ENCODE measurements around the gene EXD1. TPM values are rescaled to one million over a fixed set of nuclear protein-coding genes. Genes with fewer than 3 reads are reported as not detected.
"Not testable (repeated sequence)": the region's sequence is repeated elsewhere in the genome, so short reads cannot be mapped to it uniquely, and the experiment has no call there.

Gene EXD1
- total RNA-seq, 2 donors from 2014 or later, result 0.26 TPM; not detected in 1

DNA sequence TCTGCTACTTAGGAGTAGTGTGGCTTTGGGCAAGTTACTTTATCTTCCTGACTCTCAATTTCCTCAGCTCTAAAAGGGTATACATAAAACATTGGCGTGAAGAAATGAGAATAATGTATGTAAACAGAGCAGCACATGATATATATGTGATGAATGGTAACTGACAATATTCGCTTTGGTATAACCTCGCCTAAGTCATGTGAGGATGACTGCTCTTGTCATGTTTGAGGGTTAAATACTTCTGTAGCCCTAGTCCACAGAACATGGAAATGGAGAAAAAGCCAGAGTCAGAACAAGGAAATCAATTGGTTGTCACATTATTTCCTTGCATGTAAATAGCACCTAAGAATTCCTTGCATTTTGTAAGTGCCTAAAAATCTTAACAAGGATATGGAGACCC is 25.5 kb upstream of the EXD1 start:
- Mint-ChIP-seq H3K4me1 (peaks cover 19% of the 10 kb centered on the region), H3K27me3 (ENCODE audit: insufficient read depth) (no peaks in the 10 kb centered on the region), H3K4me3 (no peak overlapping the region), H3K9me3 (no peaks in the 10 kb centered on the region), H3K27ac (no peak overlapping the region), H3K36me3 (ENCODE audit: low read depth) (peaks cover 26% of the 10 kb centered on the region)
- Histone ChIP-seq H3K27me3 (ENCODE audit: control insufficient read depth, insufficient read depth, low read length, poor library complexity, severe bottlenecking) (no peaks in the 10 kb centered on the region), H3K4me3 (ENCODE audit: low read length) (no peak overlapping the region), H3K36me3 (ENCODE audit: control insufficient read depth, insufficient read depth, low read length) (peaks cover 26% of the 10 kb centered on the region), H3K27ac (ENCODE audit: low read depth, low read length) (no peak overlapping the region), H3K9ac (ENCODE audit: extremely low read depth, low read length, poor library complexity, severe bottlenecking) (no peak overlapping the region), H3K9me3 (ENCODE audit: control insufficient read depth, low read length) (no peaks in the 10 kb centered on the region), H3K4me1 (ENCODE audit: control insufficient read depth, insufficient read depth, low read length) (peaks cover 11% of the 10 kb centered on the region)
- 96% methylated on average over 3 of the region's 3 CpGs for WGBS, 2 experiments (ENCODE audit: insufficient coverage in 1 of 2, insufficient read length in 1 of 2)
- no peak for DNase-seq
- TF ChIP-seq, protein P1, sequence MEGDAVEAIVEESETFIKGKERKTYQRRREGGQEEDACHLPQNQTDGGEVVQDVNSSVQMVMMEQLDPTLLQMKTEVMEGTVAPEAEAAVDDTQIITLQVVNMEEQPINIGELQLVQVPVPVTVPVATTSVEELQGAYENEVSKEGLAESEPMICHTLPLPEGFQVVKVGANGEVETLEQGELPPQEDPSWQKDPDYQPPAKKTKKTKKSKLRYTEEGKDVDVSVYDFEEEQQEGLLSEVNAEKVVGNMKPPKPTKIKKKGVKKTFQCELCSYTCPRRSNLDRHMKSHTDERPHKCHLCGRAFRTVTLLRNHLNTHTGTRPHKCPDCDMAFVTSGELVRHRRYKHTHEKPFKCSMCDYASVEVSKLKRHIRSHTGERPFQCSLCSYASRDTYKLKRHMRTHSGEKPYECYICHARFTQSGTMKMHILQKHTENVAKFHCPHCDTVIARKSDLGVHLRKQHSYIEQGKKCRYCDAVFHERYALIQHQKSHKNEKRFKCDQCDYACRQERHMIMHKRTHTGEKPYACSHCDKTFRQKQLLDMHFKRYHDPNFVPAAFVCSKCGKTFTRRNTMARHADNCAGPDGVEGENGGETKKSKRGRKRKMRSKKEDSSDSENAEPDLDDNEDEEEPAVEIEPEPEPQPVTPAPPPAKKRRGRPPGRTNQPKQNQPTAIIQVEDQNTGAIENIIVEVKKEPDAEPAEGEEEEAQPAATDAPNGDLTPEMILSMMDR (conservative IDR thresholded peaks at IDR 0.05), result no peak

DNA sequence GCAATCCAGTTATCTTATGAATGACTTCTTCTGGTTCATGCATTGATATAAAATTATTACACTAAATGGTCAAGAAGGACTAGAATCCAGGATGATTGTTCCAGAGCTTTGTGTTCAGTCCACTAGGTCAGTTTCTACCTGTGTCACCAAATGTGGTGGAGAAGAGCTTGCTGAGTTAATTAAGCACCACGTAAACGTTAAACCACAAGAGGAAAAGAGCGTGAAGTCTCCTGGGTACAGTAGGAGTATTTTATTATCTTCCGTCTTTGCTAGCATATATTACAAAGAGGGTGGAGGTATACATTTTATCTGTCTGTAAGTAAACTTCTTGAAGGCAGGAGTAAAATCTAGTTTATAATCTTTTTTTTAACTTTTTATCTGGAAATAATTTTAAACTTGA is 24.0 kb upstream of the EXD1 start:
- 95 to 100% methylated on average over 3 to 4 of the region's 4 CpGs for WGBS, 2 experiments (ENCODE audit: insufficient coverage in 1 of 2, insufficient read length in 1 of 2)
- H3K27ac Mint-ChIP-seq, result no peak overlapping the region
- no peaks in the 10 kb centered on the region for H3K27me3 Mint-ChIP-seq (ENCODE audit: insufficient read depth)
- Histone ChIP-seq H3K36me3 (ENCODE audit: control insufficient read depth, insufficient read depth, low read length) (peaks cover 27% of the 10 kb centered on the region), H3K27ac (ENCODE audit: low read depth, low read length) (no peak overlapping the region), H3K4me3 (ENCODE audit: low read length) (no peak overlapping the region), H3K9me3 (ENCODE audit: control insufficient read depth, low read length) (no peaks in the 10 kb centered on the region), H3K27me3 (ENCODE audit: control insufficient read depth, insufficient read depth, low read length, poor library complexity, severe bottlenecking) (no peaks in the 10 kb centered on the region), H3K4me1 (ENCODE audit: control insufficient read depth, insufficient read depth, low read length) (peaks cover 11% of the 10 kb centered on the region), H3K9ac (ENCODE audit: extremely low read depth, low read length, poor library complexity, severe bottlenecking) (no peak overlapping the region)
- H3K36me3 Mint-ChIP-seq (ENCODE audit: low read depth), result peaks cover 28% of the 10 kb centered on the region
- H3K4me1 Mint-ChIP-seq, result peaks cover 16% of the 10 kb centered on the region
- no peak overlapping the region for H3K4me3 Mint-ChIP-seq
- H3K9me3 Mint-ChIP-seq, result no peaks in the 10 kb centered on the region
- no peak for DNase-seq
- TF ChIP-seq, protein P1 (conservative IDR thresholded peaks at IDR 0.05), result no peak

DNA sequence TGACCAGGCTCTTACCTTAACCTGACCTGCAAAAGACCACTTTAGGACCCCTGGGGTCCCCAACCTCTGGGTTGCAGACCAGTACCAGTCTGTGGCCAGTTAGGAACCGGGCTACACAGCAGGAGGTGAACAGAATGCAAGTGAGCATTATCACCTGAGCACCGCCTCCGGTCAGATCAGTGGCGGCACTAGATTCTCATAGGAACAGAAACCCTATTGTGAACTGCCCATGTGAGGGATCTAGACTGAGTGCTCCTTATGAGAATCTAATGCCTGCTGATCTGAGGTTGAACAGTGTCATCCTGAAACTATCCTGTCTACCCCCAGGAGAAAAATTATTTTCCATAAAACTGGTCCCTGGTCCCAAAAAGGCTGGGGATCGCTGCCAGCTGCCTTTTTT is 20.9 kb upstream of the EXD1 start:
- H3K27ac ChIP-seq (ENCODE audit: low read depth, low read length), result no peak overlapping the region
- peak overlapping the region; percentile 44 for H3K27ac Mint-ChIP-seq
- H3K9me3 ChIP-seq (ENCODE audit: control insufficient read depth, low read length), result no peaks in the 10 kb centered on the region
- no peak for DNase-seq
- H3K4me1 ChIP-seq (ENCODE audit: control insufficient read depth, insufficient read depth, low read length), result no peaks in the 10 kb centered on the region
- H3K36me3 Mint-ChIP-seq (ENCODE audit: low read depth), result peaks cover 43% of the 10 kb centered on the region
- H3K9me3 Mint-ChIP-seq, result peaks cover 2% of the 10 kb centered on the region
- TF ChIP-seq, protein P1 (conservative IDR thresholded peaks at IDR 0.05), result no peak
- H3K27me3 ChIP-seq (ENCODE audit: control insufficient read depth, insufficient read depth, low read length, poor library complexity, severe bottlenecking), result no peaks in the 10 kb centered on the region
- no peak overlapping the region for H3K4me3 ChIP-seq (ENCODE audit: low read length)
- H3K4me3 Mint-ChIP-seq, result no peak overlapping the region
- H3K4me1 Mint-ChIP-seq, result no peaks in the 10 kb centered on the region
- WGBS, 2 experiments (ENCODE audit: insufficient coverage in 1 of 2, insufficient read length in 1 of 2), result 89 to 94% methylated on average over 4 to 5 of the region's 5 CpGs
- peaks cover 30% of the 10 kb centered on the region for H3K36me3 ChIP-seq (ENCODE audit: control insufficient read depth, insufficient read depth, low read length)
- H3K27me3 Mint-ChIP-seq (ENCODE audit: insufficient read depth), result no peaks in the 10 kb centered on the region
- H3K9ac ChIP-seq (ENCODE audit: extremely low read depth, low read length, poor library complexity, severe bottlenecking), result no peak overlapping the region

DNA sequence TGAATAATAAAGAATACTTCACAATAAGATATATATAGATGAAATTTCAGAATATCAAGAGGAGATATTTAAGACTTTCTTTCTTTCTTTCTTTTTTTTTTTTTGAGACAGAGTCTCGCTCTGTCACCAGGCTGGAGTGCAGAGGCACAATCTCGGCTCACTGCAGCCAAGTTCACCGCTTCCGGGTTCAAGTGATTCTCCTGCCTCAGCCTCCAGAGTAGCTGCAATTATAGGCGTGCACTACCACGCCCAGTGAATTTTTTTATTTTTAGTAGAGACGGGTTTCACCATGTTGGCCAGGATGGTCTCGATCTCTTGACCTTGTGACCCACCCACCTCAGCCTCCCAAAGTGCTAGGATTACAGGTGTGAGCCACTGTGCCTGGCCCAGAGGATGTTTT is 20.2 kb upstream of the EXD1 start:
- not testable (repeated sequence) for H3K9me3 Mint-ChIP-seq; H3K9me3 ChIP-seq (ENCODE audit: control insufficient read depth, low read length); H3K9ac ChIP-seq (ENCODE audit: extremely low read depth, low read length, poor library complexity, severe bottlenecking); H3K27ac Mint-ChIP-seq; H3K4me1 ChIP-seq (ENCODE audit: control insufficient read depth, insufficient read depth, low read length); DNase-seq; H3K4me3 ChIP-seq (ENCODE audit: low read length); H3K27me3 Mint-ChIP-seq (ENCODE audit: insufficient read depth); H3K4me1 Mint-ChIP-seq; H3K4me3 Mint-ChIP-seq; H3K27me3 ChIP-seq (ENCODE audit: control insufficient read depth, insufficient read depth, low read length, poor library complexity, severe bottlenecking); H3K27ac ChIP-seq (ENCODE audit: low read depth, low read length)
- peaks cover 47% of the 10 kb centered on the region for H3K36me3 Mint-ChIP-seq (ENCODE audit: low read depth)
- WGBS, 2 experiments (ENCODE audit: insufficient coverage in 1 of 2, insufficient read length in 1 of 2), result 83 to 85% methylated on average over 8 of the region's 8 CpGs
- H3K36me3 ChIP-seq (ENCODE audit: control insufficient read depth, insufficient read depth, low read length), result peaks cover 34% of the 10 kb centered on the region
